ENCODE measurements around the gene PRR33. TPM values are rescaled to one million over a fixed set of nuclear protein-coding genes. Genes with fewer than 3 reads are reported as not detected.

PRR33 gene
- total RNA-seq, 1 donor from 2014 or later: not detected

- H3K27ac ChIP-seq (ENCODE audit: low read depth, low read length): no peak overlapping the region
- FAIRE-seq (no peak), DNase-seq (ENCODE audit: low read depth) (no peak)
- no peaks in the 10 kb centered on the region for H3K9me3 ChIP-seq (ENCODE audit: insufficient read depth, low read depth, low read length)
- no peaks in the 10 kb centered on the region for H3K79me2 ChIP-seq (ENCODE audit: insufficient read depth, low read length)
- no peak overlapping the region for H3K4me3 Mint-ChIP-seq (ENCODE audit: unreplicated experiment)
- no peak overlapping the region for H3K9ac ChIP-seq (ENCODE audit: low read length)
- no peaks in the 10 kb centered on the region for H4K20me1 ChIP-seq (ENCODE audit: insufficient read depth, low read length)
- H3K27me3 ChIP-seq (ENCODE audit: insufficient read depth, low read length): peaks cover 6% of the 10 kb centered on the region
- no peak overlapping the region for H3K4me2 ChIP-seq (ENCODE audit: low read length)
- TF ChIP-seq, protein P1, sequence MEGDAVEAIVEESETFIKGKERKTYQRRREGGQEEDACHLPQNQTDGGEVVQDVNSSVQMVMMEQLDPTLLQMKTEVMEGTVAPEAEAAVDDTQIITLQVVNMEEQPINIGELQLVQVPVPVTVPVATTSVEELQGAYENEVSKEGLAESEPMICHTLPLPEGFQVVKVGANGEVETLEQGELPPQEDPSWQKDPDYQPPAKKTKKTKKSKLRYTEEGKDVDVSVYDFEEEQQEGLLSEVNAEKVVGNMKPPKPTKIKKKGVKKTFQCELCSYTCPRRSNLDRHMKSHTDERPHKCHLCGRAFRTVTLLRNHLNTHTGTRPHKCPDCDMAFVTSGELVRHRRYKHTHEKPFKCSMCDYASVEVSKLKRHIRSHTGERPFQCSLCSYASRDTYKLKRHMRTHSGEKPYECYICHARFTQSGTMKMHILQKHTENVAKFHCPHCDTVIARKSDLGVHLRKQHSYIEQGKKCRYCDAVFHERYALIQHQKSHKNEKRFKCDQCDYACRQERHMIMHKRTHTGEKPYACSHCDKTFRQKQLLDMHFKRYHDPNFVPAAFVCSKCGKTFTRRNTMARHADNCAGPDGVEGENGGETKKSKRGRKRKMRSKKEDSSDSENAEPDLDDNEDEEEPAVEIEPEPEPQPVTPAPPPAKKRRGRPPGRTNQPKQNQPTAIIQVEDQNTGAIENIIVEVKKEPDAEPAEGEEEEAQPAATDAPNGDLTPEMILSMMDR (IDR thresholded peaks at IDR 0.05; ENCODE audit: insufficient read depth, low read depth, low read length): no peak
- TF ChIP-seq EZH2 (IDR thresholded peaks at IDR 0.05; ENCODE audit: insufficient read depth, low read length): no peak
- no peaks in the 10 kb centered on the region for H3K36me3 ChIP-seq (ENCODE audit: insufficient read depth, low read length)
- no peak overlapping the region for H3K4me3 ChIP-seq (ENCODE audit: insufficient read depth, low read depth, low read length)
- peaks cover 3% of the 10 kb centered on the region for H3K4me1 ChIP-seq (ENCODE audit: insufficient read depth, low read length)
- H3K9me3 Mint-ChIP-seq (ENCODE audit: unreplicated experiment): no peaks in the 10 kb centered on the region
- no peaks in the 10 kb centered on the region for H3K4me1 Mint-ChIP-seq (ENCODE audit: low read depth, unreplicated experiment)
- H3K27ac Mint-ChIP-seq (ENCODE audit: unreplicated experiment): no peak overlapping the region
- H2AFZ ChIP-seq (ENCODE audit: low read depth, low read length): no peak overlapping the region
- peaks cover 25% of the 10 kb centered on the region for H3K27me3 Mint-ChIP-seq (ENCODE audit: low read depth, unreplicated experiment)
- H3K36me3 Mint-ChIP-seq (ENCODE audit: low read depth, unreplicated experiment): no peaks in the 10 kb centered on the region
Observed at GRCh38 chr11:1843796-1844195, 47.9 kb downstream of the PRR33 start.

DNA sequence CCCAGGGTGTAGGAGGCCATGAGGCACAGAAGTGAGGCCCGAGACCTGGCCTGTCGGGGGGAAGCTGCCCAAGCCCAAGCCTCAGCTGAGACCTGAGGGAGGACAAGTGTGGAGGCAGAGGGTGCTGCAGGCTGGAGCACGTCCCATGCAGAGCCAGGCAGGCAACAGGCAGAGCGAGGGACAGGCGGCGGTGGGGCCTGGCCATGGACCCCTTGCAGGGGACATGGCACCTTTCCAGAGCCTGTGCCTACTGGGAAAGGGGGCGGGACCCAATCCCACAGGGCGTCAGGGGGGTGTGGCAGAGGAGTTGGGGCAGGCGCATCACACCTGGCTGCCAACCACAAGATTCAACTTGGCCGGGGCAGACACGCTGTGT is 48.6 kb downstream of the PRR33 start:
- FAIRE-seq (no peak), DNase-seq (ENCODE audit: low read depth) (no peak)
- Histone ChIP-seq H3K4me1 (ENCODE audit: insufficient read depth, low read length) (peaks cover 3% of the 10 kb centered on the region), H3K36me3 (ENCODE audit: insufficient read depth, low read length) (no peaks in the 10 kb centered on the region), H3K9ac (ENCODE audit: low read length) (no peak overlapping the region), H4K20me1 (ENCODE audit: insufficient read depth, low read length) (no peaks in the 10 kb centered on the region), H3K4me2 (ENCODE audit: low read length) (no peak overlapping the region), H3K79me2 (ENCODE audit: insufficient read depth, low read length) (no peaks in the 10 kb centered on the region), H3K27me3 (ENCODE audit: insufficient read depth, low read length) (peaks cover 6% of the 10 kb centered on the region), H3K27ac (ENCODE audit: low read depth, low read length) (no peak overlapping the region), H3K9me3 (ENCODE audit: insufficient read depth, low read depth, low read length) (no peaks in the 10 kb centered on the region), H2AFZ (ENCODE audit: low read depth, low read length) (no peak overlapping the region), H3K4me3 (ENCODE audit: insufficient read depth, low read depth, low read length) (no peak overlapping the region)
- H3K36me3 Mint-ChIP-seq (ENCODE audit: low read depth, unreplicated experiment): no peaks in the 10 kb centered on the region
- peaks cover 25% of the 10 kb centered on the region for H3K27me3 Mint-ChIP-seq (ENCODE audit: low read depth, unreplicated experiment)
- TF ChIP-seq, protein P1 (IDR thresholded peaks at IDR 0.05; ENCODE audit: insufficient read depth, low read depth, low read length): no peak
- TF ChIP-seq EZH2 (IDR thresholded peaks at IDR 0.05; ENCODE audit: insufficient read depth, low read length): no peak
- no peaks in the 10 kb centered on the region for H3K9me3 Mint-ChIP-seq (ENCODE audit: unreplicated experiment)
- no peak overlapping the region for H3K4me3 Mint-ChIP-seq (ENCODE audit: unreplicated experiment)
- no peaks in the 10 kb centered on the region for H3K4me1 Mint-ChIP-seq (ENCODE audit: low read depth, unreplicated experiment)
- no peak overlapping the region for H3K27ac Mint-ChIP-seq (ENCODE audit: unreplicated experiment)

GRCh38 chr11:1842149-1843097 is 49.3 kb downstream of the PRR33 start:
- H2AFZ ChIP-seq (ENCODE audit: low read depth, low read length): no peak overlapping the region
- Mint-ChIP-seq H3K4me1 (ENCODE audit: low read depth, unreplicated experiment) (no peaks in the 10 kb centered on the region), H3K9me3 (ENCODE audit: unreplicated experiment) (no peaks in the 10 kb centered on the region), H3K27me3 (ENCODE audit: low read depth, unreplicated experiment) (peaks cover 23% of the 10 kb centered on the region), H3K36me3 (ENCODE audit: low read depth, unreplicated experiment) (no peaks in the 10 kb centered on the region), H3K4me3 (ENCODE audit: unreplicated experiment) (no peak overlapping the region), H3K27ac (ENCODE audit: unreplicated experiment) (no peak overlapping the region)
- no peak overlapping the region for H3K4me3 ChIP-seq (ENCODE audit: insufficient read depth, low read depth, low read length)
- H3K79me2 ChIP-seq (ENCODE audit: insufficient read depth, low read length): no peaks in the 10 kb centered on the region
- no peaks in the 10 kb centered on the region for H4K20me1 ChIP-seq (ENCODE audit: insufficient read depth, low read length)
- DNase-seq (ENCODE audit: low read depth) (no peak), FAIRE-seq (no peak)
- H3K9me3 ChIP-seq (ENCODE audit: insufficient read depth, low read depth, low read length): no peaks in the 10 kb centered on the region
- H3K36me3 ChIP-seq (ENCODE audit: insufficient read depth, low read length): no peaks in the 10 kb centered on the region
- no peak overlapping the region for H3K27ac ChIP-seq (ENCODE audit: low read depth, low read length)
- TF ChIP-seq EZH2 (IDR thresholded peaks at IDR 0.05; ENCODE audit: insufficient read depth, low read length): no peak
- TF ChIP-seq, protein P1 (IDR thresholded peaks at IDR 0.05; ENCODE audit: insufficient read depth, low read depth, low read length): no peak
- H3K4me2 ChIP-seq (ENCODE audit: low read length): no peak overlapping the region
- H3K9ac ChIP-seq (ENCODE audit: low read length): no peak overlapping the region
- H3K27me3 ChIP-seq (ENCODE audit: insufficient read depth, low read length): peaks cover 6% of the 10 kb centered on the region
- H3K4me1 ChIP-seq (ENCODE audit: insufficient read depth, low read length): peaks cover 3% of the 10 kb centered on the region

Data from astrocyte (in vitro differentiated cells and primary cell).